HG03039 (cell line): ENCODE results near the gene AS3MT.
"Not testable (repeated sequence)": the region's sequence is repeated elsewhere in the genome, so short reads cannot be mapped to it uniquely, and the experiment has no call there.

Source experiments
- ATAC-seq: cut with Tn5 transposase; IDR thresholded peaks from one replicate; pipeline ENCODE4 v1.9.1; 2021; ENCODE audit warnings: mild to moderate bottlenecking, moderate library complexity; ENCODE audit not compliant: unreplicated experiment

AS3MT gene

DNA sequence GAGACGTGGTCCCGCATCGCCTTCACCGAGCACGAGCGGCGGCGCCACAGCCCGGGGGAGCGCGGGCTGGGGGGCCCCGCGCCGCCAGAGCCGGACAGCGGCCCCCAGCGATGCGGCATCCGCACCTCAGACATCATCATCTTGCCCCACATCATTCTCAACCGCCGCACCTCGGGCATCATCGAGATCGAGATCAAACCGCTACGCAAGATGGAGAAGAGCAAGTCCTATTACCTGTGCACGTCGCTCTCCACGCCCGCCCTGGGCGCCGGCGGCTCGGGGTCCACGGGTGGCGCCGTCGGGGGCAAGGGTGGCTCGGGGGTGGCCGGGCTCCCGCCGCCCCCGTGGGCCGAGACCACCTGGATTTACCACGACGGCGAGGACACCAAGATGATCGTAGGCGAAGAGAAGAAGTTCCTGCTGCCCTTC lies 49.6 kb downstream of the AS3MT start:
- no peak for ATAC-seq

DNA sequence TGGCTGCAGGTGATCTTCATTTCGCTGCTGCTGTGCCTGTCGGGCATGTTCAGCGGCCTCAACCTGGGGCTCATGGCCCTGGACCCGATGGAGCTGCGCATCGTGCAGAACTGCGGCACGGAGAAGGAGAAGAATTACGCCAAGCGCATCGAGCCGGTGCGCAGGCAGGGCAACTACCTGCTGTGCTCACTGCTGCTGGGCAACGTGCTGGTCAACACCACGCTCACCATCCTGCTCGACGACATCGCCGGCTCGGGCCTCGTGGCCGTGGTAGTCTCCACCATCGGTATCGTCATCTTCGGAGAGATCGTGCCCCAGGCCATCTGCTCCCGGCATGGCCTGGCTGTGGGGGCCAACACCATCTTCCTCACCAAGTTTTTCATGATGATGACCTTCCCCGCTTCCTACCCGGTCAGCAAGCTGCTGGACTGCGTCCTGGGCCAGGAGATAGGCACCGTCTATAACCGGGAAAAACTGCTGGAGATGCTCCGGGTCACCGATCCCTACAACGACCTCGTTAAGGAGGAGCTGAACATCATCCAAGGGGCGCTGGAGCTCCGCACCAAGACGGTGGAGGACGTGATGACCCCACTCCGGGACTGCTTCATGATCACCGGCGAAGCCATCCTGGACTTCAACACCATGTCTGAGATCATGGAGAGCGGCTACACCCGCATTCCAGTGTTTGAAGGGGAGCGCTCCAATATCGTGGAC lies 50.1 kb downstream of the AS3MT start:
- ATAC-seq = no peak

- no peak for ATAC-seq
Measured at GRCh38 chr10:102919992-102920739, 50.9 kb downstream of the AS3MT start.

GRCh38 chr10:102923601-102924000 lies 54.3 kb downstream of the AS3MT start:
- ATAC-seq = no peak

GRCh38 chr10:102926842-102927241 lies 57.6 kb downstream of the AS3MT start:
- ATAC-seq = no peak

GRCh38 chr10:102927311-102928010 lies 58.2 kb downstream of the AS3MT start:
- no peak for ATAC-seq

GRCh38 chr10:102928442-102928841 lies 59.2 kb downstream of the AS3MT start:
- ATAC-seq = not testable (repeated sequence)

DNA sequence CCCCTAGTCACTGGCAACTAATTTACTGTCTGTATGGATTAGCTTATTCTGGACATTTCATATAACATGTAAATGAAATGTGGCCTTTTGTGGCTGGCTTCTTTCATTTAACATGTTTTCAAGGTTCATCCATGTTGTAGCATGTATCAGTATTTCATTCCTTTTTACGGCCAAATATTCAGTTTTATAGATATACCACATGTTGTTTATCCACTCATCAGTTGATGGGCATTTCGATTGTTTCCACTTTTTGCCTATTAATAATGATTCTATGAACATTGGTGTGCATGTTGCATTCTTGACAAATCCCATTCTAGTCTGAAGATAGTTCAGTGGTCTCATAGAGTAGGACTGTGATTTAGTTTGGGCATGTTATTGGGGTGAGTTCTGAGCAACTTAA lies 61.5 kb downstream of the AS3MT start:
- ATAC-seq = no peak

- no peak for ATAC-seq
Measured at GRCh38 chr10:102931643-102932042, 62.4 kb downstream of the AS3MT start.

GRCh38 chr10:102935505-102935904 lies 66.2 kb downstream of the AS3MT start:
- ATAC-seq = no peak

- no peak for ATAC-seq
Measured at GRCh38 chr10:102935939-102936605, 66.8 kb downstream of the AS3MT start.

DNA sequence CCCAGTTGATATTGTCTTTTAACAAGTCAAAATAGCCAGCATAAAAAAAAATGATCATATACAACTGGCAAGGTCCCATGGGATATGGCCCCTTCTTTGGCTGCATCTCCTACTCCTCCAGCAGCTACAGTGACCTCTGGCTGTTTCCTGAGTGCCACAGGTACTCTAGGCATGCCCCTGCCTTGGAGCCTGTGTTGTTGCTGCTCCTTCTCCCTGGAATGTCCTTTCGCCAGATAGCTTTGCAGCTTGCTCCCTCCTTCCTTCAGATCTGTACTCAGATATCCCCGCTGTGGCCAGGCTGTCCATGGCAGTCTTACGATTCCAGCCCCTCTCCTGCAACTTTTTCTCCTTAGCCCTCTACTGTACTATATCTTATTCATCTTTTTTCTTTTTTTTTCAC lies 72.1 kb downstream of the AS3MT start:
- ATAC-seq = no peak

GRCh38 chr10:102945449-102945848 lies 76.2 kb downstream of the AS3MT start:
- ATAC-seq = no peak

- no peak for ATAC-seq
Measured at GRCh38 chr10:102945962-102946361, 76.7 kb downstream of the AS3MT start.

DNA sequence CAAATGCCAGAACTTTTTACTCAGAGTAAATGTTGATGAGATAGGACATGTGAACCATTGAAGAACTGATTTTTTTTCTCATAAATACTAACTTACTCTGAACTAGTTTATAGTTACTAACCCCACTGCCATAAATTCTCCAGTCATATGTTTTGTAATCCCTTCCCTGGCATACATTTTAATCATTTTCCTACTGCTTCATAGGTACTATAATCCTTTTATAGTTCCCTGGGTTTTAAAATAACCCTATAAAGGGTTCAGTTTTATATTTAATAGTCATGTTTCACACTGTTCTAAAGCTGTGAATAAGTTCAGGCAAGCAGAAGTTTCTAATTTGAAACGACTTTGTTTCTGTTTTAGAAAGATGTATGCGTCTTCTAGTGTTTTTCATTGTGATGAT lies 77.7 kb downstream of the AS3MT start:
- no peak for ATAC-seq

DNA sequence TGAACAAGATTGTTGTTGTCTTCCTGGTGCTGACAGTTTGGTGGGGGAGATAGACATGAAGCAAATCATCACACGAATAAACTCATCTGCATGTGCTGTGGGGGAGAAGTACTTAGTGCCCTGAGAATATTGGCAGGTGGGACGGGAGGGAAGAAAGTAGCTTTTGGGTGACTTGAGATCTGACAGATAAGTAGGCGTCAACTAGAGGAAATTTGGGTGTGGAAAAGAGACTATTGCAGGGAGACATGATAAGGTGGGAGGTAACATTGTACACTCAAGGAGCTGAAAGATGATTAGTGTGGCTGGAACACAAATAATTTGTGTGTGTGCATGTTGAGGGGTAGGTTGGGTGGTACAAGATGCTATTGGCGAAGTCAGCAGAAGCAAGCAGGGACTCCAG lies 78.9 kb downstream of the AS3MT start:
- ATAC-seq = no peak

DNA sequence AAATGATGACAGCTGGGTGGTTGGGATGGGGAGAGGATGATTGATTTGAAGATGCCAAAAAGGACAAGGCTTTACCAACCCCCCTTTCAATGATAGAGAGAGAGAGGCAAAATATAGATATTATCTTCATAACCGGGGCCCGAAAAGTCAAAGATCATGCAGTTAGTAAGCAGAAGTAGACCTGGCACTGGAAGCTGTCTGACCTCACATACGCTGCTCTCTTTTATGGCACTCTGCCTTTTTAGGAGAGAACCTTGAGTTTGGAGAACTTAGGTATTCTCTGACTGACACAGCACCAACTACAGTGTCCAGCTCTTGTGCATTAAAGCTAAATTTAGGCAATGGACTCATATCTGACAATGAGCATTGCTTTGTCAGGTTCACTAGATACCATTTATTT lies 79.5 kb downstream of the AS3MT start:
- no peak for ATAC-seq

DNA sequence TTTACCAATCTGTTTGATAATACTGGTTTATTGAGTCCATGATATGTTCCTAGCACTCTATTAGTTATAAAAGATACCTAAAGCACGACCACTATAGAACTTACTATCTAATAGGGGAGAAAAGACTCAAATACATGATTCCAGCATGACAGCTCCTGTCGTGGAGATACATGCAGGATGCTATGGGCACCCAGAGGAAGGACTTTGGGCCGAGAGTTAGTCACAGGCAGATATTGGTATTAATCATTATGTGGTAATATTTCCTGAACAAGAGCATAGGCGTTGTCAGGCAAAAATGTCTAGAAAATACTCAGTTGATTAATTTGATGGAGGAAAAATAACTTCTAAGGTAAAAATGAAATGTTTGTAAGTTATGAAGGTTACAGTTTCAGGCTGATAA lies 80.6 kb downstream of the AS3MT start:
- ATAC-seq = no peak

- no peak for ATAC-seq
Measured at GRCh38 chr10:102951316-102951715, 82.0 kb downstream of the AS3MT start.
